Vagina (tissue), 2 donors: Measurements from ENCODE around the gene ITM2C.

ENCODE experiments used
- CTCF ChIP-seq, 3 experiments: fragments of 450-650 bp in 2 of 3; fragments of 200-600 bp in 1 of 3; sonication (generic) in 1 of 3; IDR thresholded peaks; one replicate each; pipeline ENCODE4 v1.5.1; 2017 to 2019; ENCODE audit warnings: antibody characterized with exemption in 3 of 3, mild to moderate bottlenecking in 2 of 3, moderate library complexity in 2 of 3
- POLR2A ChIP-seq, 2 donors: fragments of 450-650 bp; IDR thresholded peaks; one replicate each; pipeline ENCODE4 v1.6.1; 2017; ENCODE audit warnings: antibody characterized with exemption in 2 of 2, mild to moderate bottlenecking in 2 of 2, moderate library complexity in 2 of 2

- TF ChIP-seq CTCF (IDR thresholded peaks at IDR 0.05) (no peak), POLR2A (IDR thresholded peaks at IDR 0.05) (no peak)
Measured at GRCh38 chr2:230874456-230874855, 9.7 kb downstream of the ITM2C start.
